NT2/D1 (cell line): ENCODE data around the gene MAPK9.

ENCODE experiments used
- YY1 ChIP-seq: IDR thresholded peaks from 2 replicates; pipeline ENCODE4 v1.6.1; 2011; ENCODE audit not compliant: insufficient read length, insufficient read depth
- ZNF274 ChIP-seq: IDR thresholded peaks from 2 replicates; pipeline ENCODE4 v1.6.1; 2011; ENCODE audit warnings: mild to moderate bottlenecking, low read depth, low read length

GRCh38 chr5:180294913-180295555 is 3.2 kb upstream of the MAPK9 start:
- TF ChIP-seq YY1 (no peak), ZNF274 (no peak)
